Lower leg skin (tissue), 3 donors: ENCODE measurements around the gene CEP97.

Experiments
- CTCF ChIP-seq, 3 donors: fragments of 450-650 bp; IDR thresholded peaks; one replicate each; pipeline ENCODE4 v1.5.1; 2016; ENCODE audit warnings: antibody characterized with exemption in 3 of 3, mild to moderate bottlenecking in 3 of 3, moderate library complexity in 2 of 3
- POLR2A ChIP-seq, 2 donors: fragments of 450-650 bp; IDR thresholded peaks; one replicate each; pipeline ENCODE4 v1.6.1; 2016 to 2017; ENCODE audit warnings: antibody characterized with exemption in 2 of 2, mild to moderate bottlenecking in 1 of 2, moderate library complexity in 1 of 2

- TF ChIP-seq CTCF (IDR thresholded peaks at IDR 0.05) = no peak
- no peak for TF ChIP-seq POLR2A (IDR thresholded peaks at IDR 0.05)
Measured at GRCh38 chr3:101780661-101781060, 56.2 kb downstream of the CEP97 start.
